OCI-LY7 (cell line): ENCODE results near the gene SOX18. TPM values are rescaled to one million over a fixed set of nuclear protein-coding genes. Genes with fewer than 3 reads are reported as not detected.

Source experiments
- BruUV-seq: library from RNA; stranded (reverse); fragments of 400-500 nt; replicated peaks from 2 replicates; lab custom pipeline; 2021; lab: Mats Ljungman, UMichigan
- CTCF ChIA-PET: fragments of 300-600 bp; sonication (Branson Sonifier 250); formaldehyde crosslinking; loops from one replicate; lab custom pipeline; 2022; ENCODE audit warnings: antibody characterized with exemption; ENCODE audit not compliant: unreplicated experiment; lab: Charles Lee
- POLR2A ChIA-PET: fragments of 300-600 bp; sonication (Branson Sonifier 250); formaldehyde crosslinking; loops from one replicate; lab custom pipeline; 2022; ENCODE audit warnings: antibody characterized with exemption; lab: Charles Lee
- DNase-seq: peaks from one replicate; pipeline ENCODE4 v3.0.0-alpha.2; 2015; ENCODE audit warnings: low spot score
- H2AFZ ChIP-seq: fragments of 200-600 bp; sonication (generic), shearing (Covaris generic); 2 replicates; pipeline ENCODE4 v1.6.1; 2014; ENCODE audit warnings: mild to moderate bottlenecking, antibody characterized with exemption, low read length, moderate library complexity
- H3K27ac ChIP-seq: fragments of 200-600 bp; sonication (generic); 2 replicates; pipeline ENCODE4 v1.5.1; 2014; ENCODE audit warnings: mixed run types, low read depth, mild to moderate bottlenecking, moderate library complexity, low read length, inconsistent platforms; ENCODE audit not compliant: poor library complexity, severe bottlenecking
- H3K36me3 ChIP-seq: fragments of 200-600 bp; sonication (generic); 2 replicates; pipeline ENCODE4 v1.6.1; 2014; ENCODE audit warnings: mild to moderate bottlenecking, antibody characterized with exemption, low read length, moderate library complexity, mixed read lengths; ENCODE audit not compliant: insufficient read depth
- H3K4me1 ChIP-seq: fragments of 200-600 bp; sonication (generic); 2 replicates; pipeline ENCODE4 v1.5.1; 2014; ENCODE audit warnings: mild to moderate bottlenecking, low read length; ENCODE audit not compliant: insufficient read depth, poor library complexity, severe bottlenecking
- H3K4me2 ChIP-seq: fragments of 200-600 bp; sonication (generic); 2 replicates; pipeline ENCODE4 v1.6.1; 2014; ENCODE audit warnings: mild to moderate bottlenecking, low read length
- H3K4me3 ChIP-seq: fragments of 200-600 bp; sonication (generic); 2 replicates; pipeline ENCODE4 v1.5.1; 2014; ENCODE audit warnings: mild to moderate bottlenecking, low read depth, low read length; ENCODE audit not compliant: poor library complexity, severe bottlenecking
- H3K79me2 ChIP-seq: fragments of 200-600 bp; sonication (generic); 2 replicates; pipeline ENCODE4 v1.6.1; 2016; ENCODE audit warnings: low read depth, mild to moderate bottlenecking, low read length, moderate library complexity, mixed read lengths; ENCODE audit not compliant: insufficient read depth
- H3K9me2 ChIP-seq: fragments of 200-600 bp; sonication (generic); 2 replicates; pipeline ENCODE4 v1.6.1; 2016; ENCODE audit warnings: mild to moderate bottlenecking, low read length, mixed read lengths; ENCODE audit not compliant: insufficient read depth
- H3K9me3 ChIP-seq: fragments of 200-600 bp; sonication (generic); 2 replicates; pipeline ENCODE4 v1.6.1; 2014; ENCODE audit warnings: mild to moderate bottlenecking, mixed run types, low read length, mixed read lengths
- H4K20me1 ChIP-seq: fragments of 200-600 bp; sonication (generic); 2 replicates; pipeline ENCODE4 v1.6.1; 2014; ENCODE audit warnings: mild to moderate bottlenecking, antibody characterized with exemption, low read length, moderate library complexity, mixed read lengths; ENCODE audit not compliant: insufficient read depth
- CTCF ChIP-seq: fragments of 200-600 bp; sonication (generic); conservative IDR thresholded peaks from 2 replicates; pipeline ENCODE4 v1.5.1; 2014; ENCODE audit warnings: mild to moderate bottlenecking, antibody characterized with exemption, low read length, moderate library complexity, mixed read lengths
- EZH2phosphoT487 ChIP-seq: fragments of 200-600 bp; sonication (generic); IDR thresholded peaks from 2 replicates; pipeline ENCODE4 v1.6.1; 2018; ENCODE audit warnings: low read depth, borderline replicate concordance, mild to moderate bottlenecking, mixed run types, antibody characterized with exemption, low read length, moderate library complexity, mixed read lengths
- intact Hi-C: fragments of 100-400 bp; cut with micrococcal nuclease; formaldehyde crosslinking; loops from one replicate; pipeline ENCODE4 v1.10.0; 2022; ENCODE audit not compliant: unreplicated experiment
- total RNA-seq, 2 experiments: library from RNA; depleted of rRNA in 1 of 2; stranded (reverse); fragments of >200 nt in 1 of 2; shearing (Covaris generic) in 1 of 2; gene quantifications; 2 replicates each; pipeline ENCODE4 v1.2.3, GENCODE V29; 2014 to 2022

The SOX18 gene
- total RNA-seq, 2 experiments from 2014 or later: not detected

- intact Hi-C loops: no loop called here
- BruUV-seq: no TSS peak
- no peak overlapping the region for H3K4me3 ChIP-seq
- ChIA-PET CTCF (no interaction called here), POLR2A (interaction anchor here (0.6 to 1.2 kb wide), 2 partner anchors 36 to 67 kb away, joined by 3 read pairs; no protein-coding TSS in a partner anchor)
- no peaks in the 10 kb centered on the region for H4K20me1 ChIP-seq
- no peaks in the 10 kb centered on the region for H3K36me3 ChIP-seq
- no peak for TF ChIP-seq CTCF
- no peaks in the 10 kb centered on the region for H3K79me2 ChIP-seq
- H3K4me1 ChIP-seq: peaks cover 9% of the 10 kb centered on the region
- no peak overlapping the region for H3K4me2 ChIP-seq
- H3K9me3 ChIP-seq: no peaks in the 10 kb centered on the region
- no peak for DNase-seq
- H3K27ac ChIP-seq: no peak overlapping the region
- no peaks in the 10 kb centered on the region for H3K9me2 ChIP-seq
- H2AFZ ChIP-seq: no peak overlapping the region
Measured at GRCh38 chr20:64052987-64053840, 3.8 kb upstream of the SOX18 start.

- TF ChIP-seq CTCF (no peak), EZH2phosphoT487 (no peak)
- ChIA-PET CTCF (no interaction called here), POLR2A (interaction anchor here (0.6 to 1.2 kb wide), 2 partner anchors 37 to 68 kb away, joined by 3 read pairs; no protein-coding TSS in a partner anchor)
- Histone ChIP-seq H3K79me2 (no peaks in the 10 kb centered on the region), H3K36me3 (no peaks in the 10 kb centered on the region), H3K27ac (no peak overlapping the region), H3K9me3 (no peaks in the 10 kb centered on the region), H3K4me2 (no peak overlapping the region), H4K20me1 (no peaks in the 10 kb centered on the region), H3K4me1 (no peaks in the 10 kb centered on the region), H2AFZ (no peak overlapping the region), H3K4me3 (no peak overlapping the region), H3K9me2 (no peaks in the 10 kb centered on the region)
- DNase-seq: no peak
- intact Hi-C loops: no loop called here
- no TSS peak for BruUV-seq
Measured at GRCh38 chr20:64052326-64052722, 2.9 kb upstream of the SOX18 start.
